IMR-90 (cell line): ENCODE measurements around the gene RAI2.

Experiments
- BHLHE40 ChIP-seq: fragments of 150-350 bp; IDR thresholded peaks from 2 replicates; pipeline ENCODE4 v1.6.1; 2016; ENCODE audit warnings: mild to moderate bottlenecking, low read depth, low read length
- CEBPB ChIP-seq: IDR thresholded peaks from 2 replicates; pipeline ENCODE4 v1.6.1; 2012; ENCODE audit warnings: low read depth, low read length, improper control_type of control experiment
- CTCF ChIP-seq: conservative IDR thresholded peaks from 2 replicates; pipeline ENCODE4 v1.5.1; 2012; ENCODE audit warnings: mild to moderate bottlenecking, low read depth, low read length, improper control_type of control experiment
- ELK1 ChIP-seq: fragments of 150-350 bp; IDR thresholded peaks from 2 replicates; pipeline ENCODE4 v1.6.1; 2016; ENCODE audit warnings: low read depth, mild to moderate bottlenecking, low read length, moderate library complexity, borderline replicate concordance
- MAFK ChIP-seq: IDR thresholded peaks from 2 replicates; pipeline ENCODE4 v1.6.1; 2012; ENCODE audit warnings: low read depth, low read length, improper control_type of control experiment
- MAZ ChIP-seq: IDR thresholded peaks from 2 replicates; pipeline ENCODE4 v1.6.1; 2012; ENCODE audit warnings: low read depth, mild to moderate bottlenecking, low read length, improper control_type of control experiment, moderate library complexity, borderline replicate concordance
- MXI1 ChIP-seq: IDR thresholded peaks from 2 replicates; pipeline ENCODE4 v1.6.1; 2012; ENCODE audit warnings: low read depth, mild to moderate bottlenecking, low read length, moderate library complexity, borderline replicate concordance
- POLR2A ChIP-seq: IDR thresholded peaks from 2 replicates; pipeline ENCODE4 v1.6.1; 2012; ENCODE audit warnings: mild to moderate bottlenecking, low read depth, low read length
- RAD21 ChIP-seq: IDR thresholded peaks from 2 replicates; pipeline ENCODE4 v1.6.1; 2012; ENCODE audit warnings: low read length, improper control_type of control experiment
- RCOR1 ChIP-seq: IDR thresholded peaks from 2 replicates; pipeline ENCODE4 v1.6.1; 2012; ENCODE audit warnings: mild to moderate bottlenecking, low read length, improper control_type of control experiment; ENCODE audit not compliant: insufficient replicate concordance
- SMC3 ChIP-seq: fragments of 150-350 bp; IDR thresholded peaks from 2 replicates; pipeline ENCODE4 v1.6.1; 2016; ENCODE audit warnings: low read depth, mild to moderate bottlenecking, antibody characterized with exemption, low read length, moderate library complexity

- no peak for TF ChIP-seq CTCF
- no peak for TF ChIP-seq POLR2A
- no peak for TF ChIP-seq CEBPB
- no peak for TF ChIP-seq RCOR1
- TF ChIP-seq RAD21, result no peak
- no peak for TF ChIP-seq ELK1
- no peak for TF ChIP-seq MXI1
- no peak for TF ChIP-seq SMC3
- TF ChIP-seq MAZ, result no peak
- no peak for TF ChIP-seq BHLHE40
- no peak for TF ChIP-seq MAFK
Observed at GRCh38 chrX:17854531-17854930, 6.6 kb downstream of the RAI2 start.
